ENCODE measurements around the gene CLEC2B. TPM values are rescaled to one million over a fixed set of nuclear protein-coding genes. Genes with fewer than 3 reads are reported as not detected.
"Not testable (repeated sequence)": the region's sequence is repeated elsewhere in the genome, so short reads cannot be mapped to it uniquely, and the experiment has no call there.

Gene CLEC2B
- 1 to 10 TPM; 2.6 to 4.2 (median 3.6) TPM for polyA plus RNA-seq (ENCODE audit: insufficient read length in 4 of 4)

GRCh38 chr12:9869307-9870161 lies at the start of gene CLEC2B:
TSS of gene CLEC2B (minus strand) at chr12:9869354.
- no peak for DNase-seq (ENCODE audit: low read depth in 4 of 4, low spot score in 3 of 4)

DNA sequence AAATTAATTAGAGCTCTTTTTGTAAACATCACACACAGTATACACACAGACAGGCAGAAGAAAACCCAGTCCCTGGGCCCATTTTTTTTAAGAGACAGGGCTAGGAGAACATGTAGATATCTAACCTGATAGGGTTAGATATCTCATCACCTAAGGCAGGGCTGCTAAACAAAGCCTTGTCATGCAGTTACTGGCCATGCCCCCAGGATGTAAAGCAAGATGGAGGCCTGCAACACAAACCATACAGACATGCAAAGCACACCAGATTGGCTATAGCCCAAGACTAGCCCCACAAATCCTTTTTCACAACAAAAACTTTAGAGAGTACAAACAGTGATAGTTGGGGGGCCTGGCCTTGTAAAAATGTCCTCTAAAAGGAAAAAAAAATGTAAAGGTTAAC lies 42.6 kb upstream of the CLEC2B start:
- no peak for DNase-seq (ENCODE audit: low read depth in 4 of 4, low spot score in 3 of 4)

DNA sequence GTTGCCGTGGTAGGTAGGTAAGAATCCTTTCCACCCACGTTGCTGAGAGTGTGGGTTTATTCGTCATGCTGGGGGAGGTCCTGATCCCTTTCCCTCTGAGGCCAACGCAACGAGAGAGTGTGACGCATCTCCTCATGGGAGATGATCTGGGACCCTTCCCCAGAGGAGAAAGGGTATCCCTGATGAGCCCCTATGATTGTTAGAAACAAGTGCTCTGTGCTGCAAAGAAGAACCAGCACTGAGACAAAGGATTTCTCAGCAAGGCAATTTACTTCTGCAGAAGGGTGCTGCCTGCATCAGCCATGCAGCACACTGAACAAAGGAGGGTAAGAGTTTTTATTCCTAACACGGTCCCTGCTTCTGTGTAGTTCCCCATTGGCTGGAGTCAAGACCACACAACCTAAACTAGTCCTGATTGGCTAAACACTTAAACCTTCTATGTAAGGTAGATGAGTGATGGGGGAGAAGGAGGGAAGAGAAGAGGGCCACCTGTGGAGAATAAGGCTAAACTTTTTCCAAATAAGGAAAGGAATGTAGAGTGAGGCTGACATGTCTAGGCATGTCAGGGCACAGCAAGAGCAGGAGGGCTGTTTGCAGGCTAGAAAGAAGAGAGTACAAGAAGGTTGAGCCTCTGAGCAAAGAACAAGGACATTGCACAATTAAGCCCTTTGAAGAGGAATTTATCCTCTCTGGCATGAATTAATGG lies 41.7 kb upstream of the CLEC2B start:
- no peak for DNase-seq (ENCODE audit: low read depth in 4 of 4, low spot score in 3 of 4)

DNA sequence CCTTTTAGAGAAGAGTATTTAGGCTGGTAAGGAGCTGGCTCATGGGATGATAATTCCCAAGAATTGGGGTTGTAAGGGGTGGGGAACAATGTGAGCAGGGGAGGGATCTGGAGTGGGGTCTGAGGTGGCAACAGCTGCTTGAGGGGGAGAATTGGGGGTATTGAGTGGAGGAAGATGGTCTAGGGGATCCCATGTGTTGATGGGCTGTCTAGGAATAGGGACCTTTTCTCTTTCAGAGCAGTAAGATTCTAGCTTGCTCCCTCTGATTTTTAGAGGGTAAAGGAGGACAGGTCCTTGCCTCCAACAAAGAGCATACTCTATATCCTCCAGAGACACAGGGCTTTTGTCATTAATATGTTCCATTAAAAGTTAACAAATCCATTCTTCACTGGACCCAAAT lies 40.6 kb upstream of the CLEC2B start:
- no peak for DNase-seq (ENCODE audit: low read depth in 4 of 4, low spot score in 3 of 4)

DNA sequence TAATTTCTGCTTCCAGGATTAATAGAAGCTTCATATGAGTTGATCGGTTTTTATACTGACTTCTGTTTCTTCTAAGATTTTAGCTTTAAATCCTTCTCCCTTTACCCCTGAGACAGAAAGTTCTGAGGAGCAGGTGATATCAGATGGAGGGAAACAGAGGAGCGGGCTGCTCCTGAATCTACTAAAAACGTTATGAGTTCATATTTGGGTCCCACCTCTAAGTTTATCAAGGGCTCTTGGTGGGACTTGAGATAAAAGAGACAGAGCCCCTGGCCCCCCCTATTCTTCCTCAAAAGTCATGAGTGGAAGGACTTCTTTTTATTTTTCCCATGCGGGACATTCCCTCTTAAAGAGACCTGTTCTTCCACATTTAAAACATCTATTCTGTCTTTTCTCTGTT lies 39.2 kb upstream of the CLEC2B start:
- DNase-seq (ENCODE audit: low read depth in 4 of 4, low spot score in 3 of 4) = no peak

DNA sequence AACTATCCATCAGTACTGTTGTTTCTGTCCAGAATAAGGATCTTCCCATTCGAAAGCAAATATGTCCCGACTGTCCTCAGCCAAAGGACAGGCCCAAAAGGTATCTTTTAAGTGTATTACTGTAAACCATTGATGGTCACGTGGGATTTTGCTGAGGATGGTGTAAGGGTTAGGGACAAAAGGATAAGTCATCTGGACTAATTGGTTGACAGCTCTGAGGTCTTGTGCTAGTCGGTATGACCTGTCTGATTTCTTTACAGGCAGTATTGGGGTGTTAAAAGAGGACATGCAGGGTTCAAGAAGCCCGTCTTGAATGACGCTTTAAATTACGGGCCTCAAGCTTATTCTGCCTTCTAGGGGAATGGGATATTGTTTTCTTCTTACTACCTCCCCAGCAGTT lies 38.6 kb upstream of the CLEC2B start:
- no peak for DNase-seq (ENCODE audit: low read depth in 4 of 4, low spot score in 3 of 4)

GRCh38 chr12:9906873-9907272 lies 37.7 kb upstream of the CLEC2B start:
- DNase-seq (ENCODE audit: low read depth in 4 of 4, low spot score in 3 of 4) = no peak

DNA sequence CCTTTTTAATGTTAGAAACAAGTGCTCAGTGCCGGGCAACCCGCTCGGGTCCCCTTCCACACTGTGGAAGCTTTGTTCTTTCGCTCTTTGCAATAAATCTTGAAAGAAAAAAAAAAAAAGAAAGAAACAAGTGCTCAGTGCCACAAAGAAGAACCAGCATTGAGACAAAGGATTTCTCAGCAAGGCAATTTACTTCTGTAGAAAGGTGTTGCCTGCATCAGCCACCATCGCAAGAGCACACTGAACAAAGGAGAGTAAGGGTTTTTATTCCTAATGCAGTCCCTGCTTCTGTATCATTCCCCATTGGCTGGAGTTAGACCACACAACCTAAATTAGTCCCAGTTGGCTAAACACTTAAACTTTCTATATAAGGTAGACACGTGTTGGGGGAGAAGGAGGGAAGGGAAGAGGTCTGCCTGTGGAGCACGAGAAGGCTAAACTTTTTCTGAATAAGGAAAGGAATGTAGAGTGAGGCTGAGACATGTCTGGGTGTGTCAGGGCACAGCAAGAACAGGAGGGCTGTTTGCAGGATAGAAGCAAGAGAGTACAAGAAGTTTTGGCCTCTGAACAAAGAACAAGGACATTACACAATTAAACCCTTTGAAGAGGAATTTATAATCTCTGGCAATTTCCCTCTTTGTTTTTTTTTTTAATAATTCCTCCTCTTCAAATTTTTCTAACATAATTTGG lies 33.5 kb upstream of the CLEC2B start:
- DNase-seq (ENCODE audit: low read depth in 4 of 4, low spot score in 3 of 4) = no peak

- DNase-seq (ENCODE audit: low read depth in 4 of 4, low spot score in 3 of 4) = no peak
These were observed 31.8 kb upstream of the CLEC2B start for GRCh38 chr12:9900930-9901329.

- DNase-seq (ENCODE audit: low read depth in 4 of 4, low spot score in 3 of 4) = no peak
These were observed 30.1 kb upstream of the CLEC2B start for GRCh38 chr12:9899209-9899608.

DNA sequence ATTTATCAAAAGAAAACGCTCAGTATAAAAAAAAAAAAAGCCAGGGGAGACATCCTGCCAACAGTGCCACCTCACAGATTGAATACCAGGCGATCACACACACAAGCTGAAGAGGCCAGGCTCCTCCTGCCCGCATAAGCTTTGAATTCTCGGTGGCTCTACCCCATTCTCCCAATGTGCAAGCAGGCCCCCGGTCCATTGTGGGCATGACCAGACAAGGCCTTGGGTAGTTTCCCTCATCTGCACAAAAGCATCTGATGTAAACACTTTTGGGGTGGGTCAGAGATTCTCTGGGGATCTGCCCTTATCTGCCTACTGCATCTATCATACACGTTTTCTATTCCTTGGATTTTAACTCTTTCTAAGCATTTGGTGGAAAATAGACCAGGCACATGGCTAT lies 28.4 kb upstream of the CLEC2B start:
- DNase-seq (ENCODE audit: low read depth in 4 of 4, low spot score in 3 of 4) = no peak

DNA sequence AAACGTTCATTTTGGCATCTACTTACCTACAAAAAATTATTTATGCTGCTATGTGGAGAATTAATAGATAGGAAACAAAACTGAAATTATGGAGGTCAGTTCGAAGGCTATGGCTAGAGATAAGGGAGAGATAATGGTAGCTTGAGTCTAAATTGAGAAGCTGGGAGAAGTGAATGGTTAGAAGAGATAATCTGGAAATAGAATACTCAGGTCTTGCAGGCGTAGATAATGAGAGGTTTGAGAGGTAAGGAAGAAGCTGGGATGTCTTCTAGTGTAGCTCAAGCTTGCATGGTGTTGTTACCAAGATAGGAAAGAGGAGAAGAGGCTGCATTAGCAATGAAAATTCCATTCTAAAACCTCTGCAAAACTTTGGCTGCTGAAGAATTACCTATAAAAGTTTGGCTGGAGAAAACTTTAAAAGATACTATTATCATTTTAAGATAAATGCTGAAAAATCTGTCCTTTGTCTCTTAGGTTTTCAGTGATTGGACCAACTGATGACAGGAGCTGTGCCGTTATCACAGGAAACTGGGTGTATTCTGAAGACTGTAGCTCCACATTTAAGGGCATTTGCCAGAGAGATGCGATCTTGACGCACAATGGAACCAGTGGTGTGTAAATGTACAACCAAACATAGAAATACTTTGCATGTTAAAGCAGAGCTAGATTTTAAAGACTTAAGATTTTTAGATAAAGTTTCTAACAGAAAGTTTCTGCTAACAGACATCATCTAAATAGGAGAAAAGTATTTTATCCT lies 26.2 kb upstream of the CLEC2B start:
- no peak for DNase-seq (ENCODE audit: low read depth in 4 of 4, low spot score in 3 of 4)

- no peak for DNase-seq (ENCODE audit: low read depth in 4 of 4, low spot score in 3 of 4)
These were observed 19.6 kb upstream of the CLEC2B start for GRCh38 chr12:9888665-9889273.

- no peak for DNase-seq (ENCODE audit: low read depth in 4 of 4, low spot score in 3 of 4)
These were observed 14.0 kb upstream of the CLEC2B start for GRCh38 chr12:9883175-9883574.

- DNase-seq (ENCODE audit: low read depth in 4 of 4, low spot score in 3 of 4) = no peak
These were observed 12.8 kb upstream of the CLEC2B start for GRCh38 chr12:9881988-9882387.

- DNase-seq (ENCODE audit: low read depth in 4 of 4, low spot score in 3 of 4) = no peak
These were observed 12.1 kb upstream of the CLEC2B start, which contains the start of gene KLRF2 for GRCh38 chr12:9881246-9881645. TSS of gene KLRF2 (plus strand) at chr12:9881489. CDS start at chr12:9881596, 107 bp downstream.

- no peak for DNase-seq (ENCODE audit: low read depth in 4 of 4, low spot score in 3 of 4)
These were observed 11.5 kb upstream of the CLEC2B start for GRCh38 chr12:9880532-9881078.

- DNase-seq (ENCODE audit: low read depth in 4 of 4, low spot score in 3 of 4) = not testable (repeated sequence)
These were observed 7.0 kb upstream of the CLEC2B start for GRCh38 chr12:9876120-9876519.

DNA sequence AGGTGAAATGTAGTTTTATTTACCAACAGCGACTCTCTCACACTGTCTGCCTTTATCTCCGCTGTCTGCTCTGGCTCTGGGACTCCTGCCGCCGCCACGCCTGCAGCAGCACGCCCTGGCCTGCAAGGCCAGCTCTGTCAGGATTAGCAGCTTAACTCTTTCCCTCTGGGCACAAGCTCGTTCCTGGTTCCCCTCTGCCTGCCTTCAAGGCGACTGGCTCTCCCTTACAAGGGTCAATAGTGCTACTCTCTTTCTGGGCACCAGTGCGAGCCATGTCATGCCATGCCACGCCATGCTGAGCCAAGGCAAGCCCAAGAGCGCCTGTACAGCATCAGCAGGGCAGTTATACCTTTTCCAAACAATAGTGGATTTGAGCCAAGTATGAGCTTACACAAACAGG lies 3.6 kb upstream of the CLEC2B start:
- DNase-seq (ENCODE audit: low read depth in 4 of 4, low spot score in 3 of 4) = no peak

DNA sequence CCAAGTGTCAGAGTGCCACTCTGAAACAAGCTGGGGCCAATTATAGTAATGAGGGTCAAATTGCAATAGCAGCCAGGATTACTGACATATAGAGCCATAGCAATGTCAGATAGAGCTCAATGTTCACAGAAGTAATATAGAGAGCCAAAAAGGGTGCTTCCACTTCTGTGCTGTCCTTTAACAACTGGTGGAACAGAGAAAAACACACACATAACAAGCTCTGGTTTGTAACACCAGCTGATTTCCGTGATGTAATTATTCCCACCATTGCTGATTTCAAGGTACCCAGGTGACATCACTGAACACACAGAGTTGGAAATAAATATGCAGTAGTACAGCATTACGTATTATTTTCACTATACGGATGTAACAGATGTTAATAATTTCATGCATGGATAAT lies 3.0 kb upstream of the CLEC2B start:
- no peak for DNase-seq (ENCODE audit: low read depth in 4 of 4, low spot score in 3 of 4)
